HG03103 (cell line): Measurements from ENCODE around the gene RANBP17.

Experiments used
- ATAC-seq: cut with Tn5 transposase; IDR thresholded peaks from one replicate; pipeline ENCODE4 v1.9.1; 2021; ENCODE audit warnings: low read depth; ENCODE audit not compliant: unreplicated experiment

Gene RANBP17

GRCh38 chr5:171080186-171080938 is 218.5 kb downstream of the RANBP17 start:
- no peak for ATAC-seq

DNA sequence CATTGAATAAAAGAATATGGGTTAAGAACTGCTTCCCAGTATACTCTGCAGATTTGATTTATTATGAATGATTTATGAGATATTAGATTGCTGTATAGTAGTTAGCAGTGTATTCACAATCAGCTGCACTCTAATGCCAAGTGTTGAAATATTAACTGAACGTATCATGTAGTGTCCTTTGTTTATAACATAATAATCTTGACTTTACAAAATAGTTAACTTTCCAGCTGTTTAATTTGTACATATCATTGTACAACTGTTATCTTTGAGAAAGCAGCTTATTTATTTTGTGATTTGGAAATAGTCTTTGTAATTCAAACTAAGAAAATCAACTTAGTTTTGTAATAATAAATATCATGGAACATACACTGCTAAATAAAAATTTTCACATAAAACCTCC is 219.5 kb downstream of the RANBP17 start:
- no peak for ATAC-seq

DNA sequence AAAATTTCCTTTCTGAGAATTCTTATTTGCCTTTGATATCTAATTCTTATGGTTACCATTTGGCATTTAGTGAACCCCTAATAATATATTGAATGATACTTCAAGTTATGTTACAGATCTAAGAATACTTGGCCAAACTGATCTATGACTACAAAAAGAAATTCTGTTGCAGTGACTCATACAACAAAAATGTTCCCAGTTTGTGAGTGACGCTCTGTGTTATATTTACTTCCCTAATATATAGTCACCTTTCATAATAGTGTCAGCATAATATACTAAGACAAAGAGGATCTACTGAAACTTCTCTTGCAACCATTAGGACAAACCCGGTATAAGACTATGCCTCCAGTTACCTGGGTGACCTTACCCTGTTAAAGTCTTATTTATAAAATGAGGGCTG is 230.4 kb downstream of the RANBP17 start:
- ATAC-seq, result no peak

DNA sequence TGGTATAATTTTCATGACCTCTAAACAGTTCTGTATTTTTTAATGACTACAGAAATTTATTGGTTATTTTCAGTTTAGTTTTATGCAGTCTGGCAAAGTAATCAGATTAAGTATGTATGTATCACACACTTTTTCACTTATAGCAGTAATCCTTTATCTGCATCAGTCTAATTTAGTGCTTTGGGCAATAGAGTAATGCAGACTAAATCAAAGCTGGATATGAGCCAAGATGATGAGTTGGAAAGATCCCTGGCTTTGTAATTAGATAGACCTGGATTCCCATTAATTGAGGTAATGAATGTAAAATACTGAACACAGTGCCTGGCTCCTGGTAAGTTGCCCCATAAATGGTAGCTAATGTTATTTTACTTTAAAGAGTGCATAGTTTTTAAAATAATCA is 231.8 kb downstream of the RANBP17 start:
- no peak for ATAC-seq

DNA sequence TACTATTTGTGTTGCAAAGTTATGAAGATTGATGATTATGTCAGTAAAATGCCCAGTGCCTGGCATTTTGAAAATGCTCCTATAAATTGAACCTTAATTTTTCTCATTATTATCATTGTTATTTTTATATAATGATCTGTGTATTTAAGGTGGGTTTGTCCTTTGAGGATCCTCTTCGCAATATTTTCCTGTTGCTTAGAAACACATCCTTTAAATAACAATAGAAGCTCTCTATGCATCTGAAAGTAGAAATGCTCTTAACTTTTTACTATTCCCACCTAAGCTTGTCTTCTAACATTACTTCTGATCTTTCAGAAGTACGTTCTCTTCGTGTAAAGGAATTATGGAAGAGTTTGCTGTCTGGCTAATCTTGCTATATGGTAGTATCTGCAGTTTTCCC is 232.5 kb downstream of the RANBP17 start:
- ATAC-seq, result no peak

DNA sequence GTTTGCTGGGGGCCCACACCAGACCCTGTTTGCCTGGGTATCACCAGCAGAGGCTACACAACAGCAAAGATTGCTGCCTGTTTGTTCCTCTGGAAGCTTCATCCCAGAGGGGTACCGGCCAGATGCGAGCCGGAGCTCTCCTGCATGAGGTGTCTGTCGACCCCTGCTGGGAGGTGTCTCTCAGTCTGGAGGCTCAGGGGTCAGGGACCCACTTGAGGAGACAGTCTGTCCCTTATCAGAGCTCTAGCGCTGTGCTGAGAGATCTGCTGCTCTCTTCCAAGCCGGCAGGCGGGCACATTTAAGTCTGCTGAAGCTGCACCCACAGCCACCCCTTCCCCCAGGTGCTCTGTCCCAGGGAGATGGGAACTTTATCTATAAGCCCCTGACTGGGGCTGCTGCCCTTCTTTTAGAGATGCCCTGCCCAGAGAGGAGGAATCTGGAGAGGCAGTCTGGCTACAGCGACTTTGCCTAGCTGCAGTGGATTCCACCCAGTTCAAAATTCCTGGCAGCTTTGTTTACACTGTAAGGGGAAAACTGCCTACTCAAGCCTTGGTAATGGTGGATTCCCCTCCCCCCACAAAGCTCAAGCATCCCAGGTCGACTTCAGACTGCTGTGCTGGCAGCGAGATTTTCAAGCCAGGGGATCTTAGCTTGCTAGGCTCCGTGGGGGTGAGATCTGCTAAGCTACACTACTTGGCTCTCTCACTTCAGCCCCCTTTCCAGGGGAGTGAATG is 241.2 kb downstream of the RANBP17 start:
- no peak for ATAC-seq

GRCh38 chr5:171107669-171108068 is 245.9 kb downstream of the RANBP17 start:
- ATAC-seq, result no peak

GRCh38 chr5:171115519-171115918 is 253.7 kb downstream of the RANBP17 start:
- ATAC-seq, result no peak

GRCh38 chr5:171116719-171117118 is 254.9 kb downstream of the RANBP17 start:
- no peak for ATAC-seq

- no peak for ATAC-seq
These were observed 259.3 kb downstream of the RANBP17 start for GRCh38 chr5:171120986-171121622.

GRCh38 chr5:171121638-171122037 is 259.8 kb downstream of the RANBP17 start:
- ATAC-seq, result no peak

- ATAC-seq, result no peak
These were observed 260.6 kb downstream of the RANBP17 start for GRCh38 chr5:171122372-171122771.

DNA sequence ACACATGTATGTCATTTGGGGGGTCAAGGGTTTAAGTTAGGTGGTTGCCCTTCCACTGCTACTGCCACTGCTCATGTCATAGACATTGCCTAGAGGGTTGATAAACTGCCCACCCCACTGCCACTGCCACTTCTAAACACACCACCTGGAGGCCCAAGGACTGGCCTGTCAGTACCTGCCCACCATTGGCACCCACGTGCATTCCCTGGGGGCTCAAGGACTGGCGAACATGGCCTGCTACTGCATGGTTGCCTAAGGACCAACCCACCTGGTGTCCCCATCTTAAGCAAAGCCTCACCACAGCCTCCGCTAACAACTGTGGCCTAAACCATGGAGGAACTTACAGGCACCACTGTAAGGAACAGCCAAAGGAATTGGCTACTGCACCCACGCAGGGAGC is 261.6 kb downstream of the RANBP17 start:
- no peak for ATAC-seq

GRCh38 chr5:171127314-171127713 is 265.5 kb downstream of the RANBP17 start:
- ATAC-seq, result no peak

DNA sequence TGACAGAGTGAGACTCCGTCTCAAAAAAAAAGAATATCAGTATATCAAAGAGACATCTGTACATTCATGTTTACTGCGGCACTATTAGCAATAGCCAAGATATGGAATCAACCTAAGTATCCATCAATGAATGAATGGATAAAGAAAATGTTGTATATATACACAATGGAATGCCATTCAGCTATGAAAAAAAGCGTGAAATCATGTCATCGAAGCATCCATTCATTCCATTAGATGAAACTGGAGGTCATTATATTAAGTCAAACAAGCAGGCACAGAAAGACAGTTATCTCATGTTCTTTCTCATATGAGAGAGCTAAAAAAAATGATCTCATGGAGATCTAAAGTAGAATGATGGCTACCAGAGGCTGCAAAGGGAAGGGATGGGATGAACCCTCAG is 266.3 kb downstream of the RANBP17 start:
- ATAC-seq, result no peak

- no peak for ATAC-seq
These were observed 267.5 kb downstream of the RANBP17 start for GRCh38 chr5:171129308-171129707.

GRCh38 chr5:171131497-171131896 is 269.7 kb downstream of the RANBP17 start:
- ATAC-seq, result no peak

DNA sequence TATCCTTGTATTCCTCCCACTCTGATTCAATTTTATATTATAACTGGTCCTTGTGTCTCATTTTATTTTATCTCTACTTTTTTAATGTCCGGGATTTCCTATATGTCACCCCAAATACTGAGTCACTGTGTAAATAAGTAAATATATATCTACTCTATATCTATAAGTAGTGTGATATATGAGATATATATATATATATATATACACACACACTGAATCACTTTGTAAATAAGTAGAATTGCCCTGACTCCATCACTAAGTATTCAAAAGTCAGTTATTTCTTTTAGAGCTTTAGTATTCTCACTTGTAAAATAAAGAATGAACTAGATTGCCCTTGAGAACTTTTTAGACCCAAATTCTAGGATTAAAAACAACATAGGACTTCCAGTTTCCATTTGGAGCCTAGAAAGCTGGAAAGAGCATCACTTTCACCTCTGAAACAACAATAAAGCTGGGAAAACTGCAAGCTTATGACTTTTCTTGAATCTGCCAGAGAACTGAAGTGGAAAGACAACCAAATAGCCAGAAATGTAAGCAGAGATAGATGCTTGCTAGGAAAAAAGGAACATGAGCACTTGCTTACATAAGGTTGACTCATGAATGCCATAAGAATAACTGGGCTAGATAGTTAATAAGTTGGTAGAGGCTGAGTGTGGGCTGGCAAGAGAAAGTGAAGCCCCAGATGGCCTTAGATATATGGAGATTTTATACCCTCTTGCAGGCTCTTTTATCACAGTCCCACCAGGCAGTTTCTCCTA is 276.1 kb downstream of the RANBP17 start:
- ATAC-seq, result no peak

DNA sequence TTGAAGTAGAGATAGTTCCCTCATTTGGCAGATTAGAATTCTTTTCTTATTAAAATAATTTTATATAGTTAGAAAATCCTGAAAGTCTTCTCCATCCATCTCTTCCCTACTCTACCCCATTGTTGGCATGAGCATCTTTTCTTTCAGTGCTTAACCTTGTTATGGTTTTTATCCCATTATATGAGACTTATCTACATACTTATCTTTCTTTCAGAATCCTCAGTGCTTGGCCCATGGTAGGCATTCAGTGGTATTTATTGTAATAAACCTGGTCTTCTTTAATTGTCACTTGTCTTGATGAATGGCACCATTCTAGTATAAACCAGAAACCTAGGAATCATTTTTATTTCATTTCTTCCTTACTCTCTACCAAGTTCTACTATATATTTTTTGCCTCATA is 277.4 kb downstream of the RANBP17 start:
- no peak for ATAC-seq

GRCh38 chr5:171142617-171143016 is 280.8 kb downstream of the RANBP17 start:
- no peak for ATAC-seq

- ATAC-seq, result no peak
These were observed 281.4 kb downstream of the RANBP17 start for GRCh38 chr5:171143171-171143570.
